ENCODE data around the gene LAMA2. TPM values are rescaled to one million over a fixed set of nuclear protein-coding genes. Genes with fewer than 3 reads are reported as not detected.

The LAMA2 gene
- total RNA-seq, 1 donor from 2014 or later = 88.8 TPM

DNA sequence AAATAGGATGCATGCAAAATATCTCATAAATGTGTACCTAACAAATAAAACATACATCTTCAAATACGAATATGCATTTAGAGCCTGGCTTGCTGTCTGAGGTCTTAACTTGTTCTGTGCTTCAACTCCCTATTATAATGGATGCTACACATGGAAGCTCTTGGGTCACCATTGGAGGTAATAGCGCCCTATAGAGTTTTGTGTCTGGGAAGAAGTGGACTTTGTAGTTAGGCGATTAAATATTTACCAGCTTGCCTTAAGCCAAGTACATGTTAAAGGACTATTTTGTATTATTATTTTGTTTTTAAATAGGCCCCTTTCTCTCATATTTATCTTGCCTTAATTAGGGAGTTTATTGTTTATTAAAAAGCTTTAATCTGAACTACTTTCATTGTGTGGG lies 107.4 kb downstream of the LAMA2 start:
- DNase-seq (ENCODE audit: low spot score) (no peak), ATAC-seq (no peak)
- intact Hi-C loops (cut with DNase I) = no loop called here

DNA sequence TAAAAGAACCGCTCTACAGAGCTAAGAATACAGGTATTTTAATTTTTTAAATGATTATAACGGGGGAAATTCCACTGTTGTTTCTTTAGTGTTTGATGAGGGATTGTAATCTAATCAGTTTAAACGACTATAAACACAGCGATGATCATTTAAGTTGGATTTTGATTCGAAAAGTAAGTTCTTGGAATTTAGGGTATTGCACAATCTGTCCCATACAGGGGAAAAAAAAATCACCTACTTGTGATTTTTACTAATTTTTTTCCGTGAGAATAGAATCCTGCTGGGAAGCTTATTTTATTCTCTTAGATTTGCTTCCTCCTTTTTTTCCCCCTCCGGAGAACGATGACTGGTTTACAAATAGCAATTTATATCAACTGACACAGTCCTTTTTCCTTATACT lies 108.0 kb downstream of the LAMA2 start:
- intact Hi-C loops (cut with DNase I) = no loop called here
- DNase-seq (ENCODE audit: low spot score) = no peak
- no peak for ATAC-seq

DNA sequence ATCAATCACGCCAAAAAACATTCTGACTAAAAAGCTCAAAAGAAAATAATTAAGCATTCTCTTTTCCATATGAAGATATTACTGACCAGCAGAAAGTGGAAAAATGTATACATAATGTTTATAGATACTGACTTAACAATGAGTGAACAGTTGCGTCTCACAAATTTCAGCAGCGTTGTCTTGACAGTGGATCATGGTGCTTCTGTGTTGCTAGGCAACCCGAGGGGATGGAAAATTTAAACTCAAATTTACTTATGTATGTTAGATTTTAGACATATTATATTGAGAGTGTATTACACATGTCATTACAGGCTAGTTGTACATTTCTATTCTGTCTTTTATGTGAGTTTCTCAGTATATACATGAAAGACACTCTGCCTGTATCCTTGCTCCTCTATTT lies 110.2 kb downstream of the LAMA2 start:
- no peak for DNase-seq (ENCODE audit: low spot score)
- intact Hi-C loops (cut with DNase I) = no loop called here
- ATAC-seq = no peak

DNA sequence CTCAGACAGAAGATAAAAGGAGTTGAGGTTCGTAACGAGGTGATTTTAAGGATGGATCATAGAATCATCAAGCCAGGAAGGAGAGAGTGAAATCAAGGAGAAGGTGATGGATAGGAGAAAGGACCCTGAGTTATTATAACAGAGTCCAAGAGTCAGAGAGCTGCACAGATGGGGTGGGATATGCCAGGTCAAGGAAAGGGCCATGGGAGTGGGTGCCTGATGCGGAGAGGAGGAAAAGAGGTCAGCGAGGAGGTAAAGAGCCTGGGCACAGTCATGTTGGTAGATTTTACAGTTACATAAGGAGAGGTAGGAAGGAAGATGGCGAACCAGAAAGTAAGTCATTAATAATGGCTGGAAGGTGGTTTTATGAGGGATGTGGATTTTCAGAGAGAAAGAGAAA lies 114.9 kb downstream of the LAMA2 start:
- no peak for DNase-seq (ENCODE audit: low spot score)
- intact Hi-C loops (cut with DNase I) = no loop called here
- no peak for ATAC-seq

DNA sequence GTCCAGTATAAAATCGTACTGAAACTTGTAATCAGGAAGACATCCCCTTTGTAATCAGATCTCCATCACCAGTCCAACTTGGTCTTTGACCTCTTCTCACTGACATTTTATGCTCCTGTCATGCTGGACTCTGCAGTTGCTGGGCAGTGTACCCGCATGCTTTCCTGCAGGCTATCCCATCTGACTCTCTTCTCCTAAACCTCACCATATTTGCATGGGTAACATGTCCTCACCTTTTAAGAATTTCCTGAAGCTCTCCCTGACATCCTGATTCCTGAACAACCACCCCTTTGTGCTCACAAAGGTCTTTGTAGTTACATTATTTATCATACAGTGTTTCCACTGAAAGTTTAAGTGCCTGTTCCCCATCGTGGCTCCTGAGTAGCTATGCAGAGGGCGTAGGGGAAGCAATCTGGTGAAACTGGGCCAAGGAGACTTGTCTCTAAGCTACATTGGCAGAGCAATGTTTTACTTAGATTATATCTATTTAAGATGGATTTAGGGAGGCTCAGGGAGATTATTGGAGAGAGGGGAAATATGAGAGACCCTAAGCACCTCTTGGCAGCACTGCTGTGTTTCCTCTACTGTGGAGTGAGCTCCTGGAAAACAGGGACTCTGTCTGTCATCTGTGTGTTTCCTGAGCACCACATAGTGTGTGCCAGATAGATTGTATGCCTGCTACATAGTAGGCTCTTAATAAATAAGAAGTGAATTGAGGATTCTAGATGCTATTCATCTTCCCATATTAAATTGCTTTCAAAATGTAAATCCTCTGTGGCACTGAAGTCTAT lies 124.0 kb downstream of the LAMA2 start:
- DNase-seq (ENCODE audit: low spot score) (no peak), ATAC-seq (no peak)
- intact Hi-C loops (cut with DNase I) = no loop called here

DNA sequence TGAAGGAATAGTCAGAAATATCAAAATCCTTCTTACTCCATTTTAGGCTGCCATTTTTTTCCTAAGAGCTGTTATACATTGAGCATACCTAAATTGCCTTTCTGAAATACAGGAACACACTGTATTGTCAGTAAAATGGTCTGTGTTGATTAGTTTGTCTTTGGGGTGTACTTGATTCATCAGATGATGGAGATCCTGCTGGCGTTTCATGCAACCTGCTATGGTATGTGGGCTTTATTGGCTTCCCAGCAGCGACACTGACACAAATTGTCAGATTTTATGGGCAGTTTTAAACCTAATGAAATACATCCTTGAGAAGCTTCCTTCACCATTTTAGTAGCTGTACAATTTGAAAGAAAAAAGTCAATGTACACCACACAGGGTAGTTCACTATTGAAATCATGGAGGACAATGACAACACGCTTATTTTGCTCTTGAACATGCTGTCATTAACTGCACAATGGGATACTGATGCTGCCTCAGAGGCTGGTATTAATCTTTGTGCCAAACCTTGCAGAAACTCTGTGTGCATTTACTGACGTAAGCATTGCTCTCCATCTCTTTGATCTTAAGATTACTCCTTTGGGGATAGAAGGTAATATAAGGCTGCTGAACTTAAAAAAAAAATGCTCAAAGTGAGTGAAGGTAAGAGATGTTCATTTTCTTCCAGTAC lies 124.9 kb downstream of the LAMA2 start:
- ATAC-seq (no peak), DNase-seq (ENCODE audit: low spot score) (no peak)
- intact Hi-C loops (cut with DNase I) = no loop called here

DNA sequence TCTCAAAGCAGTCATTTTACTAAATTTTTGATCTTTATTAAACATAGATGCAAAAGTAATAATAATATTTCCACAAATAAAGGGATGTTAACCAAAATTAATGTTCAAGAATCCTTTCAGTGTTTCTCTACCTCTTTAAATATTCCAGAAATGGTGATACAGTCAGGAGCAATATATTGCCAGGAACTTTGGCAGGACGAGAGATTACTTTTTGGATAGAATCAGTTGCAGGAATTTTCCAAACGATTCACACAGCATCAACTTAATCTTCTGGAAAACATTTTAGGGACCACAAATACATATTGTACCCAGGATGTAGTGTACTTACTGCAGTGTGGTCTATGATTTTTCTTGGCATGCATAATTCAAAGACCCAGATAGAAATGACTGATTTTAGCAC lies 125.7 kb downstream of the LAMA2 start:
- ATAC-seq = no peak
- intact Hi-C loops (cut with DNase I) = no loop called here
- DNase-seq (ENCODE audit: low spot score) = no peak

DNA sequence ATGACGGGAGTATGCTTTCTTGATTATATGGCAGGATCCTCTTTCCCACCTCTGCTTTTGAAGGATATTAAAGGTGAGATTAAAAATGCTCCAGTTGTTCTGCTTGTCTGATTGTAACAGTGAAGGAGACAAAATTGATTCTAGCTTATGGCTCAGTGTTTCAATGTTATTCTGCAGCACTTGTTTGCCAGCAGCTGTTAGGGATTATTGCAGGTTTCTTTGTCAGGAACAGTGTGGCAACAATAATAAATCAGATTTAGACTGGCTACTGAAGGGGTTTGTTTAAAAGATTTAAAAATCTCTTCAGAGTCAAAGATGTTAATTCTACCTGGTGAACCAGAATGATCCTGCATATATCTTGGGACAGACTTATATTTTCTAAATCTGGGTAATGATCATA lies 126.9 kb downstream of the LAMA2 start:
- DNase-seq (ENCODE audit: low spot score) (no peak), ATAC-seq (no peak)
- intact Hi-C loops (cut with DNase I) = no loop called here

DNA sequence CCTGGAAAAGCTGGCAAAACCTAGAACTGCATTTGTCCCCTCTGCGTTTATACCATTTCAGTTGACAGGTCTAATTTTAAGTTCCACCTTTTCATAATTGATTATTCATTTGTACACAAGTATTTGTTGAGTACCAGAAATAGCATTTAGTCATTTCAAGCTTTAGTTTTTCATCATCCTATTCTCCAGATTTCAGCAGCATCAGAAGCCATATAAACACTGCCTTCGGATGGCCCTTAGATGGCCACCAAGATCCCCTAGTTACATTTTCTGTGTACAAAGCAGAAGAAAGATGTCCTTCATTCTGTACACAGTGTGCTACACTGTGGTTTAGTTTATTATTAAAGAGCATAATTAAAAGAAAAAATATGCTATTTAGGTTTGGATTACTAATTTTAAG lies 131.4 kb downstream of the LAMA2 start:
- DNase-seq (ENCODE audit: low spot score) (no peak), ATAC-seq (no peak)
- intact Hi-C loops (cut with DNase I) = no loop called here

DNA sequence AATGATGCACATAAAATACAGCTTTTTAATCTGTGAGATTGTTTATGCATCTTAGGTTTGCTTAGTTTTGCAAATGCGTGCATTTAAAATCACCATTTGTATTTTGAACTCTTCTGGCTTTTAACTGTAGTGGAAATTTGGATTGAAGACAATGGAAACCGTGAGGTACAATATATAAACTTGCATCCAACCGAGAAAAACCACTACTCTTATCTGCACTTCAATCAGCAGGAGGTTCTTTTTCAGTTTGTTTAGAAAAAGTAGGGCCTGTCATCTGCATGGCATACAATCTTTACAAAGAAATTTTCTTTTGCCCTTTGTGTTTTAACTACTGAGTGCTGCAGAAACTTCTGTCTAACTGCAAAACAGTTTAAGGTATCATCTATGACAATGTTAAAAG lies 132.8 kb downstream of the LAMA2 start:
- ATAC-seq (no peak), DNase-seq (ENCODE audit: low spot score) (no peak)
- intact Hi-C loops (cut with DNase I) = no loop called here

DNA sequence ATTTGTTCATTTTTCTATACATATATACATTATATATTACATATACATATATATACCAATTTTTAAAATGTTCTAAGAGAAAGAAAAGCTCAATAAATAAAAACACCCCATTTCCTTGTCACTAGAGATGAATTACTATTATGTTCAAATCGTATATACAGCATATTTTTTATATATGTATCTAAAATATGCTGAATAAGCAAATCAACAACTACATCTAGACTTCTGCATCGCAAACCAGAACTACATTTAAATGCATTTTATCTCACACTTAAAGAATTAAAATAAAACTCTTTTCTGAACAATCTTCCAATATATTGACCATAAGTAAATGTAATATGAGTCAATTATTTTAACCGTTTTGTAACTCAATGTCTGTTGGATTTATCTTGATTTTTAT lies 133.9 kb downstream of the LAMA2 start:
- intact Hi-C loops (cut with DNase I) = no loop called here
- ATAC-seq = no peak
- DNase-seq (ENCODE audit: low spot score) = no peak

DNA sequence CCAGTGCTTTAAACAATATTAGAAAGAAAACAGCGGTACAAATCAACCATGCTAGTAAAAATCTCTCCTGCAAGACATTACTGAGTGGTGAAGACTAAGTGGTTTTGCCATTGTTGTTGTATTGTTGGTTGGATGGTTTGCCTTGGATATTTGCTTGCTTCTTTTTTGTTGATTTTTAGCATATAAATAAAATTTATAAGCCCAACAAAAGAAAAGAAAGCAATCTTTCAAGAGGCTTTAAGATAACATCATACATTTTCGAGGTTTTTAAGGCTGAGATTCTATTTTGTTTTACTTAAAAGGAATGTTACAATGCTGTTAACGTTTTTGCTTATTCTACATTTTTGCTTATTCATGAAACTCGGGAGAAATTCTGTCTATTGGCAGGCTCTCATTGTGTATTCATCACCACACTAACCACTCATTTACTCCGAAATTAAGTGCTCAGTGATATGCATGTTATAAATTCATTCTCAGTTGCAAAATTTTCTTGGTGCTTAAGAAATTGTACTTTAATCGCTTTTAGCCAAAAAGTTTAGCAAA lies 139.1 kb downstream of the LAMA2 start:
- ATAC-seq (no peak), DNase-seq (ENCODE audit: low spot score) (no peak)
- intact Hi-C loops (cut with DNase I) = no loop called here

DNA sequence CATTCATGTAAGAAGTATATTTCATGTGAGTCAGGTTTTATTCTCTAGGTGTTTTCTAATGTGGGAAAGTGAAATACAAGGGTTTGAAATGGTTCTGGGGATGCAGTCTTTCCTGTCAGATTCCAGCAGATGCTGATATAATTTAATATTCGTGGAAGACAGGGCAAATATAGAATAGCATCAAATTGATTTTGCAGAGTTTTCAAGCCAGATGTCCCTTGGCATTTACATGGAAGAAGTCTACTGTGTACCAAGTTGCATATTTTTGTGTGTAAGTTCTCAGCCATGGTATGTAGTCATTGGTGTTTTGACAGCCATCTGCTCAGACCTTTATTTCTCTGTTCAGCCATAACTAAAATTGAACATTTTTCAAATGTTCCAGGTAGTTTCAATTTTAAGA lies 143.7 kb downstream of the LAMA2 start:
- ATAC-seq (no peak), DNase-seq (ENCODE audit: low spot score) (no peak)
- intact Hi-C loops (cut with DNase I) = no loop called here

DNA sequence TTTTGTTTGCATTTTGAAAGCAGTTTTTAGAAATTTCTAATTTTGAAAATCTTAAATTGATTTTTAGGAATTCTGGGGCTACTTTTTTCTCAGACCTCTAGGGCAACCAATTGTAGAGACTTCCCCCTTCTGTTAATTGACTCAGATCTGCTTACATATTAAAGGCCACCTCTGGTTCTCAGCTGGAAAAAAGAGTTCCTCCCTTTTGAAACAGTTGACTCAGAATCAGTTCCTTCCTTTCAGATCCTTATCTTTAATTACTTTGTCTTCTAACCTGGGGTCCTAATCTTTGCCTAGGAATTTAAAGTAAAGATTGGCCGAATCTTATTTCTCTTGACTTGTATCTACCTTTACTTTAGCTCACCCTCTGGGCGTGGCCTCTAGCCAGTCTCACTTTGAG lies 146.8 kb downstream of the LAMA2 start:
- intact Hi-C loops (cut with DNase I) = no loop called here
- ATAC-seq (no peak), DNase-seq (ENCODE audit: low spot score) (no peak)

DNA sequence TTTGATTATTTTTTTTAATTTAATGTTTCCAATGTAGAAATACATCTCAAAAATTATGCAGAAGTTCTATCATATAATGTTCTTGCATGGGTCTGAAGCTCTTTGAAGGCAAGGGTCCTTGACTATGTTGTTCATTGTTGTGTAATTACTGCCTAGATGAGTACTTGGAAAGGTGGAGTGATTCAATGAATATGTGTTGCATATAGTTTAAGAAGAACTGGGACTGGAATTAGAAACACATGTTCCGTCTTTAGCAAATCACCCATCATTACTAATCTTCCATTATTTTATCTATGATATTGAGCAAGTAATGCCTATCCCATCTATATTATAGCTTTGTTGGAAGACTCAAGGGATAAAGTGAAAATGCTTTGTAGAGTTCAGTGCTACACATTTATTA lies 147.3 kb downstream of the LAMA2 start:
- DNase-seq (ENCODE audit: low spot score) (no peak), ATAC-seq (no peak)
- intact Hi-C loops (cut with DNase I) = no loop called here

DNA sequence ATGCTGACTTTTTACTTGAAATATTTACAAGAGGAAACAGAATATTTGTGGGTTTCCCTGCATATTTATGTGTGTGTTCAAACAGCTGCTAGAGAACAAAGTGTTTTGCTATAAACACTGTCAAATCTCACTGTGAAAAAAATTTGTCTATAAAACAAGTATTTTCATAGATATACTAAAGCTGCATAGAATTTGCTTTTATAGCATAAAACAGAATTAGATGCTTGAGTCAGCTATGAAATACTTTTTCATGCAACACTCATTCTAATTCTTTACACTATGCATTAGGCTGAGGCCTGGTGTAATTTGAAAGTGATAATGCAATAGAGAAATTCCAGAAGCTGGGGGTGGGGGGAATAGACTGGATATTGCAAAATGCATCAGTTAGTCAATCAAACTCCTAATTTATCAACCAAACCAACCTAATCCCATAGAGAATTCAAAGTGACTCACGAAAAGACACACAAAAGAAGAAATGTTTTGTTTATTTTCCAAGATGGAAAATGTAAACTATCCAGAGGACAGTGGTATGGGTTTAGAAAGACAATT lies 148.2 kb downstream of the LAMA2 start:
- no peak for ATAC-seq
- no peak for DNase-seq (ENCODE audit: low spot score)
- intact Hi-C loops (cut with DNase I) = no loop called here

DNA sequence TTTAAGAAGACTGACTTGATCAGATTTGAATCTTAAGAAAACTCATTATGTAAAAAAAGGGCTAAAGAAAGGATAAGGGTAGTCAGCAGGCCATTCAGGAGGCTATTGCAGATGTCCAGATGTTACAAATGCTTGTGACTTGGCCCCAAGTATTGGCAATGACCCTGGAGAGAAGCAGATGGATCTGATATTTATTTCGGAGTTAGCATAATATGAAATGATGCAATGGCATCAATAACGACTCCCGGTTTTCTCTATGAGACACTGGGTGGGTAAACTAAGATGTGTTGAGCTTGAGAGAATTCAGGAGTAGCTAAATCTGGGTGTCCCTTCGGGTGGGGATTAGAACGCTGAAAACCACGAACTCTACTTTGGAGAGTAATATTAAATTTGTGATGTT lies 149.7 kb downstream of the LAMA2 start:
- ATAC-seq (peak; percentile 87), DNase-seq (ENCODE audit: low spot score) (no peak)
- intact Hi-C loops (cut with DNase I) = no loop called here

DNA sequence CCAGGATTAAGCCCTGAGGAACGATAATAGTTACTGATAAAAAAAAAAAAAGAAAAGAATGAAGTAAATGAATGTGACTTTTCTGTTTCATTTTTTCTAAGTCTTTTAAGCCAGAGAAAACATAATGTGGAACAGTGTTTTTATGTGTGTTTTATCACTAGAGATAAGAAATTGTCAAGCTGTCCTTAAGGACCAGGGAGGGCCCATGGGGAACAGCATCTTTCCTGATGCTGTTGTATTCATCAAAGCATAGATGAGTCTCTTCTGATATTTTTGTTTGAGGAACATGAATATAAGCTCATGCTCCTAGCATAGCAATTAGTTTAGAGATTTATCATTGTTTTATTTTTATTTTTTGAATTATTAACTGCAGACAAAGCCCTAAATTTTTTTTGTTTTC lies 150.2 kb downstream of the LAMA2 start:
- ATAC-seq (no peak), DNase-seq (ENCODE audit: low spot score) (no peak)
- intact Hi-C loops (cut with DNase I) = no loop called here

DNA sequence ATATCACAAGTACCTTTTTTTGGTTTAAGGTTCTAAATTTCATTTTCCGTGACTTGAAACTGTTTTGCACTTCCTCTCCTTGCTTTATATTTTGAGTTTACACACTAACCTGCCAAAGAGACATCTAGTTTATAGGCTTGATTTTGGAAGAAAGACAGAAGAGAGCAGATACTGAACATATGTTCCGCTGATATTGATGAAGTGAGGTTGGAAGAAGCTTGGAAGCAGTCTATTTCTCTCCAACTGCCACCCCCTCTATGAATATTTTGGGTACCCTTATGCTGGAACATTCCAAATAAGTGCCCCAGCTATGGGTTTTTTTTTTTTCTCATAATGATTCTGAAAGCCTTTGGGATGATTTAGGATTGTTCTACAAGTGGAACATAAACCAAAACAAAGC lies 150.6 kb downstream of the LAMA2 start:
- no peak for ATAC-seq
- DNase-seq (ENCODE audit: low spot score) = no peak
- intact Hi-C loops (cut with DNase I) = no loop called here

DNA sequence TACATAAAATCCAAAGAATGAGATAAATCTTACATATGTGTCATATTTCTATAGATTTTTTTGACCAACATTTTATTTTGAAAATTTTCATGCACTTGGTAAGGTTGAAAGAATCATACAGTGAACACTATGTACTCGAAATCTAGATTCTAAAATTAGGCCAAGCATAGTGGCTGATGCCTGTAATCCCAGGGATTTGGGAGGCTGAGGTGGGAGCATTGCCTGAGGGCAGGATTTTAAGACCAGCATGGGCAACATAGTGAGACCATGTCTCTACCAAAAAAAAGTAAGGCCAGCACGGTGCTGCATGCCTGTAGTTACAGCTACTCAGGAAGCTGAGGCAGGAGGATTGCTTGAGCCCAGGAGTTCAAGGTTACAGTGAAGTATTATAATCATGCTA lies 158.6 kb downstream of the LAMA2 start:
- intact Hi-C loops (cut with DNase I) = no loop called here
- DNase-seq (ENCODE audit: low spot score) = no peak
- no peak for ATAC-seq
